HG03521 (cell line): ENCODE data around the gene C4orf46.
"Not testable (repeated sequence)": the region's sequence is repeated elsewhere in the genome, so short reads cannot be mapped to it uniquely, and the experiment has no call there.

Experiments used
- ATAC-seq: cut with Tn5 transposase; IDR thresholded peaks from one replicate; pipeline ENCODE4 v1.9.1; 2021; ENCODE audit warnings: mild to moderate bottlenecking, moderate library complexity; ENCODE audit not compliant: unreplicated experiment

Gene C4orf46

DNA sequence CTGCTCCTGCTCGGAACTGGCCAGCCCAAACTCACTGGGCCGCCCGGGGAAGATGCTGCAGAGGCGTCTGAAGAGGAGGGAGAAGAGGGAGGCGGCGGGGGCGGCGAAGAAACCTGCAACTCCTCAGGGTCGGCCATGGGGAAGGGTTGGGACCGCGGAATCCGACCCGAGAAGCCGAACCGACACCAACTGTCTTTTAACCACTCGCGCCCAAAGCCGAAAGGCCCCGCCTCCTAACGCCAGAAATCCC lies at the start of gene C4orf46:
Gene C4orf46, minus strand, starts transcription at position 223 of the 250 bp plus-strand sequence. Its CDS starts 86 bp downstream, at position 137.
- ATAC-seq, result no peak

DNA sequence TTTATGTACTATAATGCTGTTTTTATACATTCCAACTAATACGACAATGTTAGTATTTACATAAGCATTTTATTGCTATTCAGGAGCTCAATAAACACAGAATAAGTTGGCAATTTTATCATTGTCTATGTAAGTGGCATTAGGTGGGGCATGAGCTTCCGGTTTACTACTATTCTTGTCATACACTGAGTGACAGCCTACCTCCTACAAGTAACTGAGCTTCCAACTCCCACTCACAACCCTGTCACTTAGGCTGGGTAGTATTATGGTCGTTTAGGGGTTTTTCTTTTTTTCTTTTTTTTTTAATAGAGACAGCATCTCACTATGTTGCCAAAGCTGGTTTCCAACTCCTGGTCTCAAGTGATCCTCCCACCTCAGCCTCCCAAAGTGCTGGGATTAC lies 44.1 kb upstream of the C4orf46 start:
- no peak for ATAC-seq

DNA sequence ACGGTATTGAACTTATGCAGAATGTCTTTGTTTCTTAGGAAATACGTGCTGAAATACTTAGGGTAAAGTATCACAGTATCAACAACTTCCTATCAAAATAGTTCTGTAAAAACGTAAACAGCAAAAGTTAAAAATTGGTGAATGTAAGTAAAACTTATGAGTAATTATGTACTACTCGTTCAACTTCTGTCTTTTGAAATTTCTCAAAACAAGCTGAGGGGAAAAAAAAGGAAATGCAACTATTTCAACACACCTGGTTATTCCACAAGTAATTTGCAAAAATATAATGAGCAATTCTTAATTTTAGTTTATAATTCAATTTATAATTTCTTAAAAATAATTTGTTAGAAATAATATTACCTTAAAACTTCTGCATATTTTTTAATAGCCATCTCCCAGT lies 43.2 kb upstream of the C4orf46 start:
- no peak for ATAC-seq

DNA sequence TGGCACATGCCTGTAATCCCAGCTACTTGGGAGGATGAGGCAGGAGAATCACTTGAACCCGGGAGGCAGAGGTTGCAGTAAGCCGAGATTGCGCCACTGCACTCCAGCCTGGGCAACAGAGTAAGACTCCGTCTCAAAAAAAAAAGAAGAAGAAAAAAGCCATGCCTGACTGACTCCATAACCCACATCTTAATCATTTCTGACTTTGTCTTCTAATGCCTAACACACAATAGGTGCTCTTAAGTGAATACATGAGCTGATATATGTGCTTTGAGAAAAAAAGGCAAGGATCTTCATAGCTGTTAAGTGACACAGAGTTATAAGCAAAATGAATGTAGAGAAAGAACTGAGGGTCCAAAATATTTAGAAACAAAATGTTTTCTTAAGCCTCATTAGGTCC lies 40.9 kb upstream of the C4orf46 start:
- ATAC-seq, result not testable (repeated sequence)

DNA sequence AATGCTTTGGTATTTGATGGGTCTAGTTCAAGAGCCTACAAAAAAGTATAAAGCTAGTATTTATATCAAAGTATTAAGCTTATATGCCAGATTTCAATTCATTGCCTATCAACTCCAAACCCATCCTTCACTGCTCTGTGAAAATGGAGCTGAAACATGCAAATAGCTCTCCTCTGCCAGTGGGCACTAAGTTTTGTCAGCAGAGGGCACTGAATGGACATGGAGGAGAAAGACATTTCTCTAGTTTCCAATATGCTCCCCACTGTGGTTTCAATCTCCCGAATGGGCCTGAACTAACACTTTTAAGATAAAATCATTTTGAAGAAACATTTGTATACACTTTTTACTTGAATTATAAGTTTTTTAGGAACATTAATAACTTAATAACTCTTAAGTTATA lies 39.1 kb upstream of the C4orf46 start:
- no peak for ATAC-seq

DNA sequence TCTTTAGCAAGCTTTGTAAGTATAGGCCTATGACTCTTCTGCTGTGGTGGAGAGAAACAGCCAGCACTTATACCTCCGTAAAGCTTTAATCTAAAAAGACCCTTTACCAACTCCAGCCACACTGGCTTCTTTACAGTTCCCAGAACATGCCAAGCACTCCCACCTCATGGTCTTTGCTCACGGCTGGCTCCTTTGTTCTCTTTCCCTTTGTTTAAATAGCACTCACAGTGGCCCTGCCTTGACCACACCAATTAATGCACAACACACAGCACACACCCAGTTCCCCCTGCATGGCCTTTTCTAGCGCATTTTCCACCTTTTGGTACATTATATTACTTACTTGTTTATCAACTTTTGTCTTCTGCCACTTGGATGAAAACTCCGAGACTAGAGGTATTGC lies 32.6 kb upstream of the C4orf46 start:
- ATAC-seq, result no peak

DNA sequence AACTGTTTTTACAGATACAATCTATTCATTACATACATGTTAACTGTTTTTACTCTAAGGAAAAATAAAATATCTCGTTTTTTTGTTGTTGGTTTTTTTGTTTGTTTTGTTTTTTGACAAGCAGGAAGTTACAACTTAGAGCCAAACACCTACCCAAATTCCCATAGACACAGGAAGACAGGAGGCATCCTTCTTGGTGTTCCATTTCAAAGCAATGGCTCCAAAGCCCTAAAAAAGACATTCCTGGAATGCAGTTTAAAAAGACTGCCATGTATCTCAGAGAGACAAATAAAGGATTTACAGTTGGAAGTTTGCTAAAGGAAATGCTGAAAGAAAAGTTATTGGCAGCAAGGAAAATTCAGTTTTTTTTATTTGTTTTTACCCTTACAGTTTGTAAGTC lies 17.1 kb upstream of the C4orf46 start:
- ATAC-seq, result no peak

DNA sequence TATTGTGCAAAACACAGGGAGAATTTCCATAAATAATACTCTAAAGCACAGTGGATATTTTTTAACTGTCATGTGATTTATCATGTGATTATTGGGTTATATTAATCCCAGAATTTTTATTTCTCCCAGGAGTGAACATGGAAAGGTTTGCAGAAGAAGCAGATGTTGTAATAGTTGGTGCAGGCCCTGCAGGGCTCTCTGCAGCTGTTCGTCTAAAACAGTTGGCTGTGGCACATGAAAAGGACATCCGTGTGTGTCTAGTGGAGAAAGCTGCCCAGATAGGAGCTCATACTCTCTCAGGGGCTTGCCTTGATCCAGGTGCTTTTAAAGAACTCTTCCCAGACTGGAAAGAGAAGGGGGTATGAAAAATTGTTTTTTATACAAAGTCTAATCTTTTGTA lies 10.4 kb upstream of the C4orf46 start:
- ATAC-seq, result no peak

DNA sequence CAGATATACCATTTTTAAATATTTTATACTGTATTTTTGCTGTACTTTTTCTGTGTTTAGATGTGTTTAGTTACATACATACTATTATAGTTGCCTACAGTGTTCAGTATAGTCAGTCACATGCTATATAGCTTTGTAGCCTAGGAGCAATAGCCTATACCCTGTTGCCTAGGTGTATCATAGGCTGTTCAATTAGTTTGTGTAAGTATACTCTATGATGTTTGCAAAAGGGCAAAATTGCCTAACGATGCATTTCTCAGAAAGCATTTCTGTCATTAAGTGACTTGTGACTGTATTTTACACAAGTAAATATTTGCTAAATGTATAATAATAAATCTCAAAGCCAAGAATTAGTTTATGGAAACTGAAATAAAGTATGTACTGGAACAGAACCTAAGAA lies 9.9 kb upstream of the C4orf46 start:
- no peak for ATAC-seq

DNA sequence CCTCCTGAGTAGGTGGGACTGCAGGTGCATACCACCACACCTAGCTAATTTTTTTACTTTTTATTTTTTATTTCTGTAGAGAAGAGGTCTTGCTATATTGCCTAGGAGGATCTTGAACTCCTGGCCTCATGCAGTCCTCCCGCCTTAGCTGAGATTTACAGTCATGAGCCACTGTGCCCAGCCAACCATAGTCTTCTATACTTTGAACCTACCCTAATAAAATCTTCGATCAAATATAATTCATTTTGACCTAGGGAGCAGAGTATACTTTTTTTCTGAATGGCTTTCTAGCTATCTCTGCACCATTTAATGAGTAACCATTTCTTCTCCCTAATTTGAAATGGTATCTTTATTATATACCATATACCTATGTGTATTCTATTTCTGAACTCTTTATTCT lies 7.1 kb upstream of the C4orf46 start:
- ATAC-seq, result no peak

DNA sequence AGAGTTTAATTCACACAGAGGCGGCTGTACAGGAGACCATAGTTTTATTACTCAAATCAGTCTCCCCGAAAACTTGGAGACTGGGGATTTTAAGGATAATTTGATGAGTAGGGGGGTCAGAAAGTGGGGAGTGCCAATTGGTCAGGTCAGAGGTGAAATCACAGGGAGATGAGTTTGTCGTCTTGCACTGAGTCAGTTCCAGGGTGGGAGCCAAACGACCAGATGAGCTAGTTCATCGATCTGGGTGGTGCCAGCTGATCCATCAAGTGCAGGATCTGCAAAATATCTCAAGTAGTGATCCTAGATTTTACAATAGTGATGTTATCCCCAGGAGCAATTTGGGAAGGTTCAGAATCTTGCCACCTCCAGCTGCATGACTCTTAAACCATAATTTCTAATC lies 4.4 kb upstream of the C4orf46 start:
- no peak for ATAC-seq

DNA sequence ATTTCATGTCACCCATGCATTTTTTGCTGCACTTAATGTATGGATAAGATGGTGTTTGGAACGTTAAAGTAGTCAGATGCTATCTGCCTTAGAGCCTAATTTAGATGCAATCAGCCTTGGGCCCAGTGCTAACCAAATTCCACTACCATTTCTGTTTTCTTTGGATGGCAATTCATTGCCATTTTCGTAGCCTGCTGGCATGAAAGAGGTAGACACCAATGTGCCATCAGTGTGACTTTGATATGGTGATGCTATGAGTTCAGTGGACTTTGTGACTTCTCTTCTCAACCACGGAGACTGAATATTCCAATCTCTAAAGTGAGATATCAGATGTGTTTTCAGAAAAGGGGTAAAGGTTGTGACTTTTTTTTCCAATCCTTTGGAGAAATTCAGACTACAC lies 1.9 kb upstream of the C4orf46 start:
- ATAC-seq, result no peak

DNA sequence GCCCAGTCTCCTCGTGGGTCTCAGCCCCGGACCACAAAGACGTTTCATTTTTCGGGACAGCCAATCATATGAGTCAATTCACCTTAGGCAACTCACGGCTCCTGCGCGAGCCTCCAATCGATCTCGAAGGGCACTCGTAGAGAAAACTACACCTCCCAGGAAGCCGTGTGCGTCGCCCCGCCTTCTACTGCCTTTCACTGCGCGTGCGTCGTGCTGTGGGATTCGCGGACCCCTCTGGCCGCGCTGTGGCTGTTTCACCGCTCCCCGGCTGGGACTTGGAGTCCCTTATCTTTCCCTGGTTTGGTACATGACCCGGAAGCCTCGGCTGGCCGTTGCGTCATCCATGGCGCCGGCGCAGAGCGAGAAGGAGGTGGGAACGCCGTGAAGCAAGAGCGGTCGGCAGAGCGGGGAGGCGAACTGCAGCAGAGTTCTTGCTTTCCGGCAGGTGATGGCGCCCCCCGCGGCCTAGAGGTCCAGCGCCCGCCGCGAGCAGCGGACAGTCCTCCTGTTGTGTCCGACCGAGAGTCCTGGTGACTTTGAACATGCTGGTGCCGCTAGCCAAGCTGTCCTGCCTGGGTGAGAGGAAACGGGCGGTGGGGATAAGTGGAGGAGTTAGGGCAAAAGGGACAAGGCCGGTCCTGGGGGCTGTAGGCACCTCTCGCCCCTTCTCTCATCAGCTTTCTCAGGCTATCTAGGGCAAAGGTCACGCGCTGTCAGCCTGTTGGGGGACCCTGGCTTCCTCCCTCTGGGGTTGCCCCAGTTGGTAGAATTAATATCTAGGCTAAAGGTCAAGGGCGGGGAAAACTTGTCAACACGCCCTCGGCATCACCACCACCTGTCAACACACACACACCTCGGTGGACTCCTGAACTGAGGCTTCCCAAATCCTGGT lies 474 bp upstream of the C4orf46 start, which contains the start of gene ETFDH:
Gene ETFDH, plus strand, starts transcription at position 382 of the 892 bp plus-strand sequence. Its CDS starts 161 bp downstream, at position 543.
- ATAC-seq, result peak; percentile 86

DNA sequence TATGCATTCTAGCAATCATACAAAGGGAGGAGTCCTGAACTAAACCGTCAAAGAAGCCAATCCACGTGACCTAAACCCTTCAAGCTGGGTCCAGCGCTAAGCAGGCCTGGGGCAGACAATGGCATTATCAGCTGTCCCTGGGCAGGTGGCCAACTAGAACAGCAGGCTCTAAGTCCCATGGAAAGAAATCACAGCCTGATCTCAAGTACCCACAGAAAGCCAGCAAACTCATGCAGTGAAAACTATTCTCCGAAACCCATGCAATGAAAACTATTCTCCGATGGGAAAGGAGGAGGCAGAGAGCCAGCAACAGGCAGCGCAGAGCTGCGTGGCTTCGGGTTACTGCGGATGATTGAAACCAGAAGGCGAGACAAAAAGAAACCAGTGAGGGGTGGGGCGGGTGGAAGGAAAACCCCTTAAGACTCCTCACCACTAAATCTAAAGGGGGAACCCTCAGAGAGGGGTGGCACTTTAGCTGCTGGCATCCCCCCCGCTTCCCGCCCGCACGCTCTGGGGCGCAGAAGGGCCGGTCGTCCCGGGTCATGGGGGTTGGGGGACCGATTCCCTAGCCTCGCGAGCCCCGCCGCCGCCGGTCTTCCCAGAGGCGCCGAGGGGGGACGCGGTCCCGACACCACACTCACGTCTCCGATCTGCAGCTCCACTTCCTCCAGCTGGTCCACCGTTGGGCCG lies 567 bp downstream of the C4orf46 start:
- peak; percentile 15 for ATAC-seq

DNA sequence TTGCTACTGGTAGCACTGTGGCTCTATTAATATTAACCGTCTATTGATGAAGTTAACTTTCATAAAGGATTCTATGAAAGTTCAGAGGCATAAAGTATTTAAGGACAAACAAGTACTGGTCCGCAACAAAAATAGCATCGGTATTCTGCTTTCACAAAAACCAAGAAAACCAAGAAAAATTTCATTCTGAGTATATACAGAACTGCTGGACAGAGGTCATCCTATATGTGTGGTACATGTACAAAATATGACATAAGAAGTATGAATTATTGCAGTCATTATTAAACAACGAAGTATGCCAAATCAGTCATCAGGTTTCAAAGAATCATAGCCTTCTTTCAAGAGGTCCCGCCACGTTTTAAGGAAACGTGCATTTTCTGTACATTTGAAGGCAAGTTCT lies 2.4 kb downstream of the C4orf46 start:
- ATAC-seq, result no peak

DNA sequence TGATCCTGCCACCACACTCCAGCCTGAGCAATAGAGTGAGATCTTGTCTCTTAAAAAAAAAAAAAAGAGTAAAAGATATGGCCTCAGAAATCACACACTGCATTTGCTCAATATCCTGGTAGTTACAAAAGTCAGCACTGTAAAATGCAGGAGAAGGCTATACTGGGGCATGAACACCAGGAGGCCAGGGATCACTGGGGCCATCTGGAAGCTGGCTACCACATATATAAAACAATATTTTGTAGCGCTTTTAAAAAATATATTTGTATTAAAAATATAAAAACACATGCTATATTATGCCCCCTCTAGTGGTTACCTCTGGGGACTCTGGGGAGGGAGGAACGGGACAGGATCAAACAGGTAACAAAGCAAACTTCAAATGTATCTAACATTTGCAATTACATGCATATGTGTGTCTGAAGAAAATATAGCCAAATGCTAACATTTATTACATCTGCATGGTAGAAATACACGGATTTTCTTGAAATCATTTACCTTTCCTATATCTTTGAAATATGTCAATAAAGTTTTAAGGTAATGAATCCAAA lies 4.0 kb downstream of the C4orf46 start:
- ATAC-seq, result no peak

DNA sequence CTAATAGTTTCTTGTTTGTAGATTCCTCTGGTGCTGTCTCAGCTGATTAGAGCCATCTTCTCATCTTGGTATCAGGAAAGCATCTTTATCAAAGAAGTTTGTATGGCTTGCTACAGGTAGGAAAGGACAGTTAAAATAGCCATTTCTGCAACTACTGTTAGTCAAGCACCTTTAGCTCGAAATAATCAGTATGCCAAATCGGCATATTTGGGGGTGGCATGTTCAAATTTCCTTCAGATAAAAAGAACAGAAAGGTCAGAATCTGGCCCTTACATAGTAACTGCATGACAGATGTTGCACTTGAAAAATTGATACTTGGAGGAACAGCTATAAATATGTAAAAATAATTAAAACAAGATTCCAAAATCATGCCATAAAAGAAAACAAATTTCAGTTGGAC lies 4.8 kb downstream of the C4orf46 start:
- no peak for ATAC-seq

DNA sequence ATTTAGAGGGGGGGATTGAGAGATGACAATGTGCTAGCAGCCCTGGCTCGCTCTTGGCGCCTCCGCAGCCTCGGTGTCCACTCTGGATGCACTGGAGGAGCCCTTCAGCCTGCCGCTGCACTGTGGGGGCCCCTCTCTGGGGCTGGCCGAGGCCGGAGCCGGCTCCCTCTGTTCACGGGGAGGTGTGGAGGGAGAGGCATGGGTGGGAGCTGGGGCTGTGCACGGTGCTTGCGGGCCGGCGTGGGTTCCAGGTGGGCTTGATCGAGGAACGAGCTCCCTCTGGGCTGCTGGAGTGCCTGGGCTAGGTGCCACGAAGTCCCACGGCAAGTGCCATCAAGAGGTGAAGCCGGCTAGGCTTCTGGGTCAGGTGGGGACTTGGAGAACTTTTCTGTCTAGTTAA lies 6.9 kb downstream of the C4orf46 start:
- no peak for ATAC-seq

DNA sequence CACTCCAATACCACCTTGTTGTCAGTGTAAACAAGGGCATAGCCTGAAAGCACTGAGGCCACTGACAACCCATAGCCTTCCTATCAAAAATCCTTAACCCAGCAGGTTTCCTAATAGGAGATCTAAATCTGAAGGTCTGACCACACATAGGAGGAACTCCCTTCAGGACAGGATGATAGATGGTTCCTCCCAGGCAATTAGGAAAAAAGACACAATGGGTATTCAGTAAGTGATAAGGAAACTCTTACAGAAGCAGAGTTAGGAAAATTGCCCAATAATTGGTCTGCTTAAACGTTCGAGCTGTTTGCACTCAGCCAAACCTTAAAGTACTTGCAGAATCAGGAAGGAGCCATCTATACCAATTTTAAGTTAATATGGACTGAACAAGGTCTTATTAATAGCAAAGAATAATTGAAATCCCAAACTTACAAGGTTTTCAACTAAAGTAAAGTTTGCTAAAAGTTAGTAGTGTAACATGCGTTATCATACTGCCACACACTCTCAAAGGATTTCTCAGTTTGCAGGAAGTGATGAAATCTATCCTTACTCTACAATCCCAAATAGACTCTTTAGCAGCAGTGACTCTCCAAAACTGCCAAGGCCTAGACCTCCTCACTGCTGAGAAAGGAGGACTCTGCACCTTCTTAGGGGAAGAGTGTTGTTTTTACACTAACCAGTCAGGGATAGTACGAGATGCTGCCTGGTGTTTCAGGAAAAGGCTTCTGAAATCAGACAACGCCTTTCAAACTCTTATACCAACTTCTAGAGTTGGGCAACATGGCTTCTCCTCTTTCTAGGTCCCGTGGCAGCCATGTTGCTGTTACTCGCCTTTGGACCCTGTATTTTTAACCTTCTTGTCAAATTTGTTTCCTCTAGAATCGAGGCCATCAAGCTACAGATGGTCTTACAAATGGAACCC lies 7.7 kb downstream of the C4orf46 start:
- not testable (repeated sequence) for ATAC-seq

DNA sequence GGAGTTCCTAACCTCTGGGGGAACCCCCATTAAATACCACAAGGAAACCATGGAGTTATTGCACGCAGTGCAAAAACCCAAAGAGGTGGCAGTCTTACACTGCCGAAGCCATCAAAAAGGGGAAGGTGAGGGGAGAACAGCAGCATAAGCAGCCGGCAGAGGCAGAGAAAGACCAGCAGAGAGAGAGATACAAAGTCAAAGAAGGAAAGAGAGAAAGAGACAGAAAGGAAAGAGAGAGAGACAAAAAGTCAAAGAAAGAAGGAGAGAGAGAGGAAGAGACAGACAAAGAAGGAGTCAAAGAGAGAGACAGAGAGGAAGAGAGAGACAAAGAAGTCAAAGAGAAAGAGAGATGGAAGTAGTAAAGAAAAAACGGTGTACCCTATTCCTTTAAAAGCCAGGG lies 8.4 kb downstream of the C4orf46 start:
- ATAC-seq, result not testable (repeated sequence)

DNA sequence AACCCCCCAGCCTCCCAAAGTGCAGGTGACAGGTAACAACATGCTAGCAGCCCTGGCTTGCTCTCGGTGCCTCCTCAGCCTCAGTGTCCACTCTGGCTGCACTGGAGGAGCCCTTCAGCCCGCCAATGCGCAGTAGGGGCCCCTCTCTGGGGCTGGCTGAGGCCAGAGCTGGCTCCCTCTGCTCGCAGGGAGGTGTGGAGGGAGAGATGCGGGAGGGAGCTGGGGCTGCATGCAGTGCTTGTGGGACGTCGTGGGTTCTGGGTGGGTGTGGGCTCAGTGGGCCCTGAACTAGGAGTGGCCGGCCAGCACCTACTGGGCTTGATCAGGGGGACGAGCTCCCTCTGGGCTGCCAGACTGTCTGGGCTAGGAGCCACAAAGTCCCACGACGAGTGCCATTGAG lies 14.4 kb downstream of the C4orf46 start:
- no peak for ATAC-seq
